T-helper 2 cell (primary cell): ENCODE results near the gene ACSS3.
"Not testable (repeated sequence)": the region's sequence is repeated elsewhere in the genome, so short reads cannot be mapped to it uniquely, and the experiment has no call there.

Experiments
- DNase-seq, 5 experiments: peaks; one replicate each; pipeline versions ENCODE4 v3.0.0 to v3.0.0-alpha.2; 2012 to 2022
- total RNA-seq, 2 donors: gene quantifications; one replicate each; lab custom pipeline; 2026; lab: John Stamatoyannopoulos, UW

ACSS3 gene, protein sequence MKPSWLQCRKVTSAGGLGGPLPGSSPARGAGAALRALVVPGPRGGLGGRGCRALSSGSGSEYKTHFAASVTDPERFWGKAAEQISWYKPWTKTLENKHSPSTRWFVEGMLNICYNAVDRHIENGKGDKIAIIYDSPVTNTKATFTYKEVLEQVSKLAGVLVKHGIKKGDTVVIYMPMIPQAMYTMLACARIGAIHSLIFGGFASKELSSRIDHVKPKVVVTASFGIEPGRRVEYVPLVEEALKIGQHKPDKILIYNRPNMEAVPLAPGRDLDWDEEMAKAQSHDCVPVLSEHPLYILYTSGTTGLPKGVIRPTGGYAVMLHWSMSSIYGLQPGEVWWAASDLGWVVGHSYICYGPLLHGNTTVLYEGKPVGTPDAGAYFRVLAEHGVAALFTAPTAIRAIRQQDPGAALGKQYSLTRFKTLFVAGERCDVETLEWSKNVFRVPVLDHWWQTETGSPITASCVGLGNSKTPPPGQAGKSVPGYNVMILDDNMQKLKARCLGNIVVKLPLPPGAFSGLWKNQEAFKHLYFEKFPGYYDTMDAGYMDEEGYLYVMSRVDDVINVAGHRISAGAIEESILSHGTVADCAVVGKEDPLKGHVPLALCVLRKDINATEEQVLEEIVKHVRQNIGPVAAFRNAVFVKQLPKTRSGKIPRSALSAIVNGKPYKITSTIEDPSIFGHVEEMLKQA
- total RNA-seq, result 0 to 0.31 reads per million in 2 donors

GRCh38 chr12:81077686-81078441 is at the start of gene ACSS3:
TSS of gene ACSS3 (plus strand) at chr12:81078079. CDS start at chr12:81078121, 42 bp downstream.
- DNase-seq, result no peak

- no peak for DNase-seq
Observed at GRCh38 chr12:81034926-81035325, 43.0 kb upstream of the ACSS3 start.

DNA sequence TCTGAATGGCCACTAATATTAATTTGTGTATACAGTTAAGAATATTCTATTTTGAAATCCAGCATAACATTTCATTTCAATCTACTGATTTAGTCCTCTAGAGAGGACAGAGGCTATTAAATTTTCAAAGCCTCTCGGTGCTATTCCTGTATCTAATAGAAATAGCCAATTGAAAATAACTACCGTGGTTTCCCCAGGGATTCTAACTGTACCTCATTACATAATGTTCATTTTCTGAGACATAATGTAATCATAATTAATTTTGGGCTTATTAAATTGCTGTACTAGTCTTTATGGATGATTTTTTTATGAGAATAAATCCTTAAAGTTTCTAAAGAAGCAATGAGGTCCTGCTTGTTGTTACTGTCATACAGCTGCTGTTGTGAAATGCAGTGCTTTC is 38.6 kb upstream of the ACSS3 start:
- no peak for DNase-seq

GRCh38 chr12:81043979-81044740 is 33.7 kb upstream of the ACSS3 start:
- no peak for DNase-seq

DNA sequence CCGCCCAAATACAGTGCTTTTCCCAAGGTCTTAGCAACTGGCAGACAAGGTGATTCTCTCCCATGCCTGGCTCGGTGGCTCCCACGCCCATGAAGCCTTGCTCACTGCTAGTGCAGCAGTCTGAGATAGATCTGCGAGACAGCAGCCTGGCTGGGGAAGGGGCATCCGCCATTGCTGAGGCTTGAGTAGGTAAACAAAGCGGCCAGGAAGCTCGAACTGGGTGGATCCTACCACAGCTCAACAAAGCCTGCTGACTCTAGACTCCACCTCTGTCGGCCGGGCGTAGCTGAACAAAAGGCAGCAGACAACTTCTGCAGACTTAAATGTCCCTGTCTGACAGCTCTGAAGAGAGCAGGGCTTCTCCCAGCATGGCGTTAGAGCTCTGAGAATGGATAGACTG is 12.9 kb upstream of the ACSS3 start:
- DNase-seq, result not testable (repeated sequence)

GRCh38 chr12:81070846-81071245 is 7.0 kb upstream of the ACSS3 start:
- DNase-seq, result no peak

DNA sequence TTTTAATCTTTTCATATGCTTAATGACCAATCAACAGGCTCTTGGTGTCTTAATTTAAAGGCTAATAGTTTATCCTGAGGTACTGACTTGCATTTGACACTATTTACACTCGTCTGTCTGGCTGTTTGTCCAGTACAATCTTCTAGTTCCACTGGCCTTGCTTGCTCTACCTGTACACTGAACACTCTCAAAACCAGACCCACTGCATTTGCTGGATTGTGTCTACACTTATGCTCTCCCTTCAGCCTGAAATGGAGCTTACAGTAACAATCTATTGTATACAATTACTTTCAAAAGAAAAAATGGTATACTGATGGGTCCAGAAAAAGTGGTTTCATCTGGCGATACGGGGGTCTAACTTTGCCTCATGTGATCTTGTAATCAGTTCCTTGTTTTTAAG is 2.3 kb upstream of the ACSS3 start:
- DNase-seq, result no peak

DNA sequence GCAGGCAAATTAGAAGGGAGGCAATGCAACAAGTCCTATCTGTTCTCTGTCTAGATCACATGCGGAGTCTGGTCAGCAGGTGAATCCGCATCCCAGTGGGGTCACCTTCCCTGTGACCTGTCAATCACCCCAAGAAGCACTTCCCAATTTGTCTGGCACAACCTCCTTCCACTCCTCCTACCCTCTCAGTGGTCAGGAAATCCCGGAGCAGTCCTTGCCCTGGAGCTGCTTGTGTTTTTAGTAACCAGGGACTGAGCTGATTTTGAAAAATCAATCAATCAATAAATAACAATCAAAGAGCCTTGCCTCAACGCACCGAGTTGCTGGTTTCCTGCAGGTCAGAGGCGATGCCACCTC is 572 bp upstream of the ACSS3 start:
- no peak for DNase-seq

- DNase-seq, result no peak
Observed at GRCh38 chr12:81078469-81079196, 754 bp downstream of the ACSS3 start.

DNA sequence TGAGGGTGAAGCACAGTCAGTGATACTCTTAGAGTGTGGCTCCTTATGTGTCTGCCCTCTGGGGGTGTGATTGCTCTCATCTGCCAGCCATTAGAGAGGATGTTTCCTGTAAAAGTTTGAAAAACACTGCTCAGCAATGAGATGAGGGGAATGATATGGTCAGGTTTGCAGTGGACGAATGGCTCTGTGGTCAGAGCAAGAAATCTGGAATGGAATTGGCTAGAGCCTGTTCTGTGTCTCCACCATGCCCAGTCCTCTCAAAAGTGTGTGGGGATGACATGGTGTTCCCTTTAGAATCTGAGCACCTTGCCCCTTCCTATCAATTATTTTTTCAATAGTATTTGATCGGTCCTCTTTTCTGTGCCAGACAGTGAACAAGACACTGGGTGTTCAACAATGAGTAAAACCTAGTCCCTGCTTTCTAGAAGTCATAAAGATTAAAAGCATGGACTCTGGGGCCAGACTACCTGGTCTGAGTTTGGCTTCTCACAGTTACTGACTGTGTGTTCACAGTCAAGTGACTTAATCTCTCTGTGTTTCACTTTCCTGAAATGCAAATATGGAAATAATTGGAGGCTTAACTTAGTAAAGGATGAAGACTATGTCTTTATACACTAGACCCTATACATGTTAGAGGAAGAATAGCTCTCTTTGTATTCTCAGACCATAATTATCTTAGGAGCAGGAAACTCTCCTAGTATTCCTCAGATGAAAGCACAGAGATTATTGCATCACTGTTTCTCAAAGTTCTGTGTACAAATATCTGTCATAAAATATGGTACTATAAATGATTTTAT is 1.6 kb downstream of the ACSS3 start:
- no peak for DNase-seq

- DNase-seq, result no peak
Observed at GRCh38 chr12:81080431-81080983, 2.6 kb downstream of the ACSS3 start.

- no peak for DNase-seq
Observed at GRCh38 chr12:81081726-81082125, 3.8 kb downstream of the ACSS3 start.

GRCh38 chr12:81083018-81083417 is 5.1 kb downstream of the ACSS3 start:
- no peak for DNase-seq

GRCh38 chr12:81083906-81084513 is 6.1 kb downstream of the ACSS3 start:
- DNase-seq, result no peak

DNA sequence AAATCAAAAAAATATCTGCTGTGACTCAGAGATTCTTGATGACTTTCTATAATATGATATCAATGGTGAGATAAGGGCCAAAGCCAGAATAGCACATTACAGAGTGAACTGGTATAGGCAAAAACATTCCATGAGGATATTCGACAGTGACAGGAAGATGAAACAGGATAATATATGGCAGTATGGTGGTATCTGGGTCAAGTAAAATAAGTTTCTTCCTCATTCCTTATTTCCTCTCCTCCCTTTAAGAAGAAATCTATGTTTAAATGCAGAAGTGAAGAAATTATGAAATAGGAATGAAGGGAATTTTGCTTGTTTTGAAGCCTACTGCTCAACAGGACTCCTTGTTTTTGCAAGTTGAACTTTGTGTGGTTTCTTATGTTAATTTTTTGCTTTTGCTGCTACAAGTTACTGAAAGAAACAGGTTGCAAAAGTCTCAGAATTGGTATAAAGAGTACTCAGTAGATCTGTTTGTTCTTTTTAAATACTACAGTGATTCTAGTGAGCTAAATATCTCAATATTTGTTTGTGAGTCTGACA is 7.0 kb downstream of the ACSS3 start:
- no peak for DNase-seq

- no peak for DNase-seq
Observed at GRCh38 chr12:81085832-81086231, 8.0 kb downstream of the ACSS3 start.

DNA sequence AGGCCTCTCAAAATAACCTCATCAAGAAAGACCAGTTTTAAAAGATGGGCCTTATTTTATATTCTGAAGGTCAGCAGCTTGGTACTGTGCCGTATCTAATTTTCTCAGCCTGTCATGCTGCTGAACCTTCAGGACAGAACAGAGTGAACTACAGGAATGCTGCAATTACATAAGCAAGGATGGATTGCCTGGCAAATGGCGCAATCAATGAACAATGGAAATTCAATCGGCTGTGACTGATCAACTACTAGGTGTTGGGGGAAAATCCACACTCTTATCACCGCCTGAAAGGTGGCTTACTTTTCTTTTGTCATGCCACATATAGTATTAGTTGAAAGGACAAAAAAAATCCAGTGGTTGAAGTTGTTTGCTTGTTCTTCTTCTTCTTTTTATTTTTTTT is 8.5 kb downstream of the ACSS3 start:
- no peak for DNase-seq

- DNase-seq, result no peak
Observed at GRCh38 chr12:81088221-81088620, 10.3 kb downstream of the ACSS3 start.

DNA sequence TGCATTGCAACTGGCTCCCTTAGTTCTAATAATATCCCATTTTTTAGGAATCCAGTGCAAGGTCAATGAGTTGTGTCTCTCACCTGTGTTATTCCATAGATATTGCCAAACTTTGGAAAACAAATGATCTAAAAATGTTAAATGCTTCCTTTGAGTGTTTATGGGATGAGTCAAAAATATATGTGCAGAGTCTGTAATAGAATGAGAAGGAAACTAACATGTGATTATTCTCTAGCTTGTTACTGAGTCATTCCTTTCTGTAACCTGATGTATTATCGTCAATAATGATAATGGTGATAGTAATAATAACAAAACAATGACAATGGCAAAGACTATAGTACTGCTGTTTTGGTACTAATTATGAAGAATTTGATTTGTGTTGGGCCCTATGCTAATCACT is 11.5 kb downstream of the ACSS3 start:
- no peak for DNase-seq

DNA sequence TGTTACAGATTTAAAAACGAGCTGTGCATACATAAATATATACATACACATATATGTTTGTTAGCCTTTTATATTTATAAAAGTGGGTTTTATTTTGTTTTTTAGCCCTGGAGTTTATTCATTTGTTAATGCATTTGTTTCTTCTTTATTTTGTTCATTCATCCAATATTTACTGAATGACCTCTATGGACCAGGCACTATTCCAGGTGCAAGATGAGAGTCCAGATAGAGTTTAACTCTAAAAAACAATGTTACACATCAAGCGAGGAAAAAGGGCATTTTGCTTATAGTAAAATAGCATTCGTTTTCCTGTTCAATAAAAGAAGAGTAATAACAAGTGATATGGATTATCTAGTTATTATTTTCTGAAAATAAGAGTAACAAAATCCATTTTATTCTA is 14.2 kb downstream of the ACSS3 start:
- no peak for DNase-seq
